HG03432 (cell line): ENCODE data around the gene PDHX.

Experiments used
- ATAC-seq: cut with Tn5 transposase; IDR thresholded peaks from one replicate; pipeline ENCODE4 v1.9.1; 2021; ENCODE audit warnings: mild to moderate bottlenecking, moderate library complexity; ENCODE audit not compliant: unreplicated experiment

PDHX gene

GRCh38 chr11:34953955-34954354 lies 37.5 kb downstream of the PDHX start:
- no peak for ATAC-seq

GRCh38 chr11:34957206-34957605 lies 40.8 kb downstream of the PDHX start:
- ATAC-seq = no peak

GRCh38 chr11:34957606-34958005 lies 41.2 kb downstream of the PDHX start:
- ATAC-seq = no peak

- ATAC-seq = no peak
Measured at GRCh38 chr11:34959770-34960169, 43.4 kb downstream of the PDHX start.

GRCh38 chr11:34960277-34960676 lies 43.9 kb downstream of the PDHX start:
- no peak for ATAC-seq

- ATAC-seq = no peak
Measured at GRCh38 chr11:34962034-34962433, 45.6 kb downstream of the PDHX start.

GRCh38 chr11:34963351-34963750 lies 46.9 kb downstream of the PDHX start:
- no peak for ATAC-seq

- ATAC-seq = no peak
Measured at GRCh38 chr11:34964610-34965331, 48.4 kb downstream of the PDHX start.

- ATAC-seq = no peak
Measured at GRCh38 chr11:34968862-34969261, 52.4 kb downstream of the PDHX start.

GRCh38 chr11:34970033-34970432 lies 53.6 kb downstream of the PDHX start:
- no peak for ATAC-seq

- ATAC-seq = no peak
Measured at GRCh38 chr11:34970480-34970879, 54.1 kb downstream of the PDHX start.

GRCh38 chr11:34971928-34972327 lies 55.5 kb downstream of the PDHX start:
- ATAC-seq = no peak

GRCh38 chr11:34972366-34972765 lies 55.9 kb downstream of the PDHX start:
- ATAC-seq = no peak

- no peak for ATAC-seq
Measured at GRCh38 chr11:34972892-34973291, 56.5 kb downstream of the PDHX start.

GRCh38 chr11:34975482-34975881 lies 59.1 kb downstream of the PDHX start:
- ATAC-seq = no peak

GRCh38 chr11:34976496-34977088 lies 60.2 kb downstream of the PDHX start:
- no peak for ATAC-seq

- no peak for ATAC-seq
Measured at GRCh38 chr11:34977089-34977912, 60.9 kb downstream of the PDHX start.

GRCh38 chr11:34978236-34979191 lies 62.1 kb downstream of the PDHX start:
- ATAC-seq = no peak

- ATAC-seq = no peak
Measured at GRCh38 chr11:34984514-34984913, 68.1 kb downstream of the PDHX start.

GRCh38 chr11:34986883-34987520 lies 70.6 kb downstream of the PDHX start:
- no peak for ATAC-seq
